HEK293 (cell line): ENCODE data around the gene CBS.

Experiments used
- REST ChIP-seq: fragments of 450-650 bp; formaldehyde crosslinking; IDR thresholded peaks from 2 replicates; pipeline ENCODE4 v1.5.1; 2016; ENCODE audit warnings: missing biosample characterization, missing genetic modification characterization
- ZBTB44 ChIP-seq: fragments of 450-650 bp; IDR thresholded peaks from 2 replicates; pipeline ENCODE4 v1.5.1; 2018; ENCODE audit warnings: missing biosample characterization, mild to moderate bottlenecking, missing genetic modification characterization
- ZNF202 ChIP-seq: fragments of 450-650 bp; formaldehyde crosslinking; IDR thresholded peaks from 2 replicates; pipeline ENCODE4 v1.5.1; 2016; ENCODE audit warnings: missing biosample characterization, missing genetic modification characterization, borderline replicate concordance

GRCh38 chr21:43034826-43035225 lies 40.8 kb downstream of the CBS start:
- no peak for TF ChIP-seq REST (tag by site-specific recombination)
- no peak for TF ChIP-seq ZBTB44 (tag by site-specific recombination)
- TF ChIP-seq ZNF202 (tag by site-specific recombination) = no peak
